ENCODE results near the gene RASGEF1C. TPM values are rescaled to one million over a fixed set of nuclear protein-coding genes. Genes with fewer than 3 reads are reported as not detected.

RASGEF1C gene
- total and polyA plus RNA-seq, 4 donors: 0.09 to 0.10 TPM; not detected in 2

GRCh38 chr5:180130291-180130869, 78.6 kb downstream of the RASGEF1C start:
- Histone ChIP-seq H3K27ac (ENCODE audit: low read depth in 1 of 2, low read length in 2 of 2) (no peak overlapping the region), H3K27me3 (ENCODE audit: control insufficient read depth in 4 of 4, insufficient read depth in 4 of 4, low read length in 3 of 4) (no peaks in the 10 kb centered on the region), H3K9me3 (ENCODE audit: control insufficient read depth in 4 of 4, low read length in 3 of 4) (no peaks in the 10 kb centered on the region), H3K9ac (ENCODE audit: low read depth in 1 of 2, low read length in 2 of 2) (no peak overlapping the region), H3K4me3 (ENCODE audit: low read depth in 1 of 3, low read length in 3 of 3) (no peak overlapping the region), H3K36me3 (ENCODE audit: control insufficient read depth in 4 of 4, insufficient read depth in 3 of 4, low read depth in 1 of 4, low read length in 3 of 4) (no peaks in the 10 kb centered on the region), H3K4me1 (ENCODE audit: control insufficient read depth in 4 of 4, insufficient read depth in 4 of 4, low read length in 3 of 4) (peaks cover 4 to 7% (median 5%) of the 10 kb centered on the region in 4 donors)
- no peak for TF ChIP-seq JUND (IDR thresholded peaks at IDR 0.05)
- TF ChIP-seq HNF4G (IDR thresholded peaks at IDR 0.05): no peak
- TF ChIP-seq FOXA2 (IDR thresholded peaks at IDR 0.05): no peak
- no peak for TF ChIP-seq REST (IDR thresholded peaks at IDR 0.05)
- no peak for TF ChIP-seq YY1 (IDR thresholded peaks at IDR 0.05)
- no peak for TF ChIP-seq SP1 (IDR thresholded peaks at IDR 0.05)
- TF ChIP-seq, protein P1, sequence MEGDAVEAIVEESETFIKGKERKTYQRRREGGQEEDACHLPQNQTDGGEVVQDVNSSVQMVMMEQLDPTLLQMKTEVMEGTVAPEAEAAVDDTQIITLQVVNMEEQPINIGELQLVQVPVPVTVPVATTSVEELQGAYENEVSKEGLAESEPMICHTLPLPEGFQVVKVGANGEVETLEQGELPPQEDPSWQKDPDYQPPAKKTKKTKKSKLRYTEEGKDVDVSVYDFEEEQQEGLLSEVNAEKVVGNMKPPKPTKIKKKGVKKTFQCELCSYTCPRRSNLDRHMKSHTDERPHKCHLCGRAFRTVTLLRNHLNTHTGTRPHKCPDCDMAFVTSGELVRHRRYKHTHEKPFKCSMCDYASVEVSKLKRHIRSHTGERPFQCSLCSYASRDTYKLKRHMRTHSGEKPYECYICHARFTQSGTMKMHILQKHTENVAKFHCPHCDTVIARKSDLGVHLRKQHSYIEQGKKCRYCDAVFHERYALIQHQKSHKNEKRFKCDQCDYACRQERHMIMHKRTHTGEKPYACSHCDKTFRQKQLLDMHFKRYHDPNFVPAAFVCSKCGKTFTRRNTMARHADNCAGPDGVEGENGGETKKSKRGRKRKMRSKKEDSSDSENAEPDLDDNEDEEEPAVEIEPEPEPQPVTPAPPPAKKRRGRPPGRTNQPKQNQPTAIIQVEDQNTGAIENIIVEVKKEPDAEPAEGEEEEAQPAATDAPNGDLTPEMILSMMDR (IDR thresholded peaks at IDR 0.05; ENCODE audit: low read depth, low read length, missing input control): no peak
- TF ChIP-seq MAX (IDR thresholded peaks at IDR 0.05): no peak
- peak; percentile 21 for DNase-seq (ENCODE audit: low spot score)
- 85% methylated on average over 16 of the region's 16 CpGs for WGBS

DNA sequence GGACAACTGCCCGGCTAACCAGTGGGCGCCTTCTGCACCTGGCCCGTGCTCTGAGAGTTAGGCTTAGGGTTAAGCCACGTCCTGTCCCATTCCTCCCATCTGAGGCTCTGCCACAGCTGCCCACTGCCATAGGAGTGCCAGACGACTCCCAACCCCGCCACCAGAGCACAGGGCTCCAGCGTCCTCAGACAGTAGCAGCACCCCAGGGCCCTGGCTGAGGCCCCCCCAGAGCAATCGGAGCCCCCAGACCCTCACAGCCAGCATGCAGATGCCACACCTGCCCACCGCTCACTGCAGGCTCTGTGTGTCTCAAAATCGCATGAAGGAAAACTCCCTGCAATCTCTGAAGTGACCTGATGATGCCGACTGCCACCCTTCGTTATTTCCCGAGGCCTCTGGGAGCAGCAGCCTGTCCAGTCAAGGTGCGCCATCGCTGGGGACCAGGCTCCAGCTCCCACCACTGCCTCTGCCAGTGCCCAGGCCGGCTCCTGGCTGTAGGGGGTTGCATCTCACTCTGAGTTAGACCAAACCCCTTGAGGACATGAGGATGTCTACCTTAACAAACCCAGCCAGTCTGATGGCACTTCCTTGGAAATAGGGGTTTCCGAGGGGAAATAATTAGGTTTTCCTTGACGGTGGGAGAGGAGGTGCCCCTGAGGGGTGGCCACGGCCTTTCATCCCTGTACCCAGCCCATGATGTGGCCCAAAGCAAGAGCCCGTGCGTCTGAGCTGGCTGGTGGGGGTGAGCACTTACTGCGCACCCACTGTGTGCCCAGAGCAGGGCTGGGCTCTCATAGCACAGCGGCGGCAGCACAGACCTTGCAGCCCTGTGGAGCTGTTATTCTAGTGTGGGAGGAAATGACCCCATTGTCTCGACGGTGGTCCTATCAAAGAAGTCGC, 79.5 kb downstream of the RASGEF1C start:
- peak; percentile 30 for DNase-seq (ENCODE audit: low spot score)
- Histone ChIP-seq H3K4me1 (ENCODE audit: control insufficient read depth in 4 of 4, insufficient read depth in 4 of 4, low read length in 3 of 4) (peaks cover 4 to 7% (median 5%) of the 10 kb centered on the region in 4 donors), H3K27ac (ENCODE audit: low read depth in 1 of 2, low read length in 2 of 2) (no peak overlapping the region), H3K9me3 (ENCODE audit: control insufficient read depth in 4 of 4, low read length in 3 of 4) (no peaks in the 10 kb centered on the region), H3K4me3 (ENCODE audit: low read depth in 1 of 3, low read length in 3 of 3) (no peak overlapping the region), H3K36me3 (ENCODE audit: control insufficient read depth in 4 of 4, insufficient read depth in 3 of 4, low read depth in 1 of 4, low read length in 3 of 4) (no peaks in the 10 kb centered on the region), H3K9ac (ENCODE audit: low read depth in 1 of 2, low read length in 2 of 2) (no peak overlapping the region), H3K27me3 (ENCODE audit: control insufficient read depth in 4 of 4, insufficient read depth in 4 of 4, low read length in 3 of 4) (no peaks in the 10 kb centered on the region)
- 81% methylated on average over 27 of the region's 27 CpGs for WGBS
- no peak for TF ChIP-seq HNF4A (conservative IDR thresholded peaks at IDR 0.05)
- TF ChIP-seq NR2F2 (IDR thresholded peaks at IDR 0.05): no peak
- TF ChIP-seq RAD21 (IDR thresholded peaks at IDR 0.05): no peak
- TF ChIP-seq YY1 (IDR thresholded peaks at IDR 0.05): no peak
- TF ChIP-seq SP1 (IDR thresholded peaks at IDR 0.05): no peak
- no peak for TF ChIP-seq MAX (IDR thresholded peaks at IDR 0.05)
- no peak for TF ChIP-seq ZBTB33 (IDR thresholded peaks at IDR 0.05)
- no peak for TF ChIP-seq RXRA (IDR thresholded peaks at IDR 0.05)
- no peak for TF ChIP-seq GABPA (IDR thresholded peaks at IDR 0.05 in 1 of 2, conservative IDR thresholded peaks at IDR 0.05 in 1 of 2)
- TF ChIP-seq ATF3 (IDR thresholded peaks at IDR 0.05): no peak

Data from liver (tissue), 9 donors.